Measurements from ENCODE around the gene FAM217A.

FAM217A gene

DNA sequence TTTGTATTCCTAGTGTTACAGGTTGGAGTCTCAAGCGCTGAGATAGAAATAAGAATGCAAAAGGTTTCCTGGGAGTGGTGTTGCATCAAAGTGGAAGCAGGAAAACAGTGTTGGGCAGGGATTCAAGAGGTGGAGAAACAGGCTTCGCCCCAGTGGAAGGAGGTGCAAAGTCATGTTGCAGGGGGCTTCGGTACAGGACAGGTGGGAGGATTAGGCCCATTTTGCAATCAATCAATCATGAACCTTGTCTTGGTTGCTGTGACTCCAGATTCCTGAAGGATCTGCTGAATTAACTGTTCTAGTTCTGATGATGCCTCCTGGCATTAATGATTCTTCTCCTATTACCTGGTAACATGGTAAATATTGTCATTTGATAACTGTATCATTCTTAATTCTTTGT is 22.4 kb upstream of the FAM217A start:
- H3K27me3 ChIP-seq (ENCODE audit: control insufficient read depth in 1 of 2, insufficient read depth in 1 of 2, low read length in 2 of 2): no peaks in the 10 kb centered on the region
- no peak overlapping the region for H3K9ac ChIP-seq (ENCODE audit: low read length)
- H3K23ac ChIP-seq (ENCODE audit: low read length in 2 of 2): no peak overlapping the region
- H3K9me3 ChIP-seq (ENCODE audit: control insufficient read depth, low read length): no peaks in the 10 kb centered on the region
- peaks cover 2% of the 10 kb centered on the region for H3K4me1 ChIP-seq (ENCODE audit: control insufficient read depth, insufficient read depth, low read depth, low read length)
- no peak overlapping the region for H4K8ac ChIP-seq (ENCODE audit: low read length)
- H3K4me2 ChIP-seq (ENCODE audit: low read length, poor library complexity, severe bottlenecking): no peak overlapping the region
- H3K36me3 ChIP-seq (ENCODE audit: control insufficient read depth in 1 of 2, insufficient read depth in 2 of 2, low read depth in 1 of 2, low read length in 2 of 2): no peaks in the 10 kb centered on the region
- H3K4ac ChIP-seq (ENCODE audit: low read depth in 1 of 2, low read length in 2 of 2): no peak overlapping the region
- no peak for DNase-seq
- no peak overlapping the region for H2BK15ac ChIP-seq (ENCODE audit: low read depth, poor library complexity, severe bottlenecking)
- no peak overlapping the region for H3K27ac ChIP-seq (ENCODE audit: low read length, poor library complexity, severe bottlenecking)
- no peak overlapping the region for H3K14ac ChIP-seq (ENCODE audit: low read length in 2 of 2)
- H2BK5ac ChIP-seq (ENCODE audit: low read depth, low read length, poor library complexity, severe bottlenecking): no peak overlapping the region
- H2BK120ac ChIP-seq (ENCODE audit: low read depth, low read length): no peak overlapping the region
- no peak overlapping the region for H3K18ac ChIP-seq (ENCODE audit: low read depth in 1 of 2, low read length in 2 of 2)
- WGBS: 93% methylated on average over 3 of the region's 3 CpGs
- H2BK12ac ChIP-seq (ENCODE audit: low read length in 2 of 2): no peak overlapping the region
- no peaks in the 10 kb centered on the region for H3K79me1 ChIP-seq (replicated peaks; ENCODE audit: low read length, poor library complexity, severe bottlenecking)
- no peak overlapping the region for H4K91ac ChIP-seq (ENCODE audit: low read length)
- no peak overlapping the region for H2AK5ac ChIP-seq (ENCODE audit: low read length, severe bottlenecking)
- H2AFZ ChIP-seq (ENCODE audit: low read depth, low read length): no peak overlapping the region
- H3K4me3 ChIP-seq (ENCODE audit: insufficient read depth in 1 of 2, low read depth in 1 of 2, low read length in 2 of 2): no peak overlapping the region

DNA sequence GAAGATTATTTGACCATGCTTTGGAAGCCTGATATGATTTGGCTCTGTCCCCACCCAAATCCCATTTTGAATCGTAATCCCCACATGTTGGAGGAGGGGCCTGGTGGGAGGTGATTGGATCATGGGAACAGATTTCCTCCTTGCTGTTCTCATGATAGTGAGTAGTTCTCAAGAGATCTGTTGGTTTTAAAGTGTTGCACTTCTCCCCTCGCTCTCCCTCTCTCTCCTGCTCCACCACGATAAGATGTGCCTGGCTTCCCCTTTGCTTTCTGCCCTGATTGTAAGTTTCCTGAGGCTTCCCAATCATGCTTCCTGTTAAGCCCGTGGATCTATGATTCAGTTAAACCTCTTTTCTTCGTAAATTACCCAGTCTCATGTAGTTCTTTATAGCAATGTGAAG is 21.7 kb upstream of the FAM217A start:
- no peak overlapping the region for H4K91ac ChIP-seq (ENCODE audit: low read length)
- H3K4me3 ChIP-seq (ENCODE audit: insufficient read depth in 1 of 2, low read depth in 1 of 2, low read length in 2 of 2): no peak overlapping the region
- no peak overlapping the region for H2BK5ac ChIP-seq (ENCODE audit: low read depth, low read length, poor library complexity, severe bottlenecking)
- H3K79me1 ChIP-seq (replicated peaks; ENCODE audit: low read length, poor library complexity, severe bottlenecking): no peaks in the 10 kb centered on the region
- H3K14ac ChIP-seq (ENCODE audit: low read length in 2 of 2): no peak overlapping the region
- DNase-seq: no peak
- H3K4me1 ChIP-seq (ENCODE audit: control insufficient read depth, insufficient read depth, low read depth, low read length): peaks cover 2% of the 10 kb centered on the region
- no peak overlapping the region for H3K9ac ChIP-seq (ENCODE audit: low read length)
- H3K9me3 ChIP-seq (ENCODE audit: control insufficient read depth, low read length): no peaks in the 10 kb centered on the region
- H3K4ac ChIP-seq (ENCODE audit: low read depth in 1 of 2, low read length in 2 of 2): no peak overlapping the region
- H3K27me3 ChIP-seq (ENCODE audit: control insufficient read depth in 1 of 2, insufficient read depth in 1 of 2, low read length in 2 of 2): no peaks in the 10 kb centered on the region
- H2BK15ac ChIP-seq (ENCODE audit: low read depth, poor library complexity, severe bottlenecking): no peak overlapping the region
- no peak overlapping the region for H2AFZ ChIP-seq (ENCODE audit: low read depth, low read length)
- no peak overlapping the region for H3K4me2 ChIP-seq (ENCODE audit: low read length, poor library complexity, severe bottlenecking)
- WGBS: 74% methylated on average over 2 of the region's 5 CpGs
- no peak overlapping the region for H3K23ac ChIP-seq (ENCODE audit: low read length in 2 of 2)
- no peak overlapping the region for H4K8ac ChIP-seq (ENCODE audit: low read length)
- H3K18ac ChIP-seq (ENCODE audit: low read depth in 1 of 2, low read length in 2 of 2): no peak overlapping the region
- no peak overlapping the region for H2BK120ac ChIP-seq (ENCODE audit: low read depth, low read length)
- no peak overlapping the region for H2AK5ac ChIP-seq (ENCODE audit: low read length, severe bottlenecking)
- H3K27ac ChIP-seq (ENCODE audit: low read length, poor library complexity, severe bottlenecking): no peak overlapping the region
- no peaks in the 10 kb centered on the region for H3K36me3 ChIP-seq (ENCODE audit: control insufficient read depth in 1 of 2, insufficient read depth in 2 of 2, low read depth in 1 of 2, low read length in 2 of 2)
- no peak overlapping the region for H2BK12ac ChIP-seq (ENCODE audit: low read length in 2 of 2)

DNA sequence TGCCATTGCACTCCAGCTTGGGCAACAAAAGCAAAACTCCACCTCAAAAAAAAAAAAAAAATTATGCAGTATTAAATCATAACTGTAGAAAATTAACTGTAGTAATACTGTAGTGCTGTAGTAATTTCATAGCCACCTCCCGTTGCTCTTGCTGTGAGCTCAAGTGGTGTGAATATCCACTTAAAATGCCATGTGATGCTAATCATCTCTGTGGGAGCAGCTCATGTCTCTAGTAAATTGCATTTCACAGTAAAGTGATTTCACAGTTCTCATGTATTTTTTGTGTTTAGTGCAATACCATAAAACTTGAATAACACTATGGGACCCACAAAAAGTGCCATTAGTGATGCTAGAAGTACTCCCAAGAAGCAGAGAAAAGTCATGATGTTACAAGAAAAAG is 14.4 kb upstream of the FAM217A start:
- H2BK120ac ChIP-seq (ENCODE audit: low read depth, low read length): no peak overlapping the region
- H3K9ac ChIP-seq (ENCODE audit: low read length): no peak overlapping the region
- H3K9me3 ChIP-seq (ENCODE audit: control insufficient read depth, low read length): no peaks in the 10 kb centered on the region
- no peak overlapping the region for H4K8ac ChIP-seq (ENCODE audit: low read length)
- H3K4ac ChIP-seq (ENCODE audit: low read depth in 1 of 2, low read length in 2 of 2): no peak overlapping the region
- no peak overlapping the region for H2AFZ ChIP-seq (ENCODE audit: low read depth, low read length)
- no peaks in the 10 kb centered on the region for H3K36me3 ChIP-seq (ENCODE audit: control insufficient read depth in 1 of 2, insufficient read depth in 2 of 2, low read depth in 1 of 2, low read length in 2 of 2)
- 100% methylated on average over 1 of the region's 1 CpG for WGBS
- H3K27ac ChIP-seq (ENCODE audit: low read length, poor library complexity, severe bottlenecking): no peak overlapping the region
- no peak overlapping the region for H2AK5ac ChIP-seq (ENCODE audit: low read length, severe bottlenecking)
- no peaks in the 10 kb centered on the region for H3K4me1 ChIP-seq (ENCODE audit: control insufficient read depth, insufficient read depth, low read depth, low read length)
- no peak overlapping the region for H3K4me2 ChIP-seq (ENCODE audit: low read length, poor library complexity, severe bottlenecking)
- H2BK15ac ChIP-seq (ENCODE audit: low read depth, poor library complexity, severe bottlenecking): no peak overlapping the region
- no peak overlapping the region for H4K91ac ChIP-seq (ENCODE audit: low read length)
- no peak for DNase-seq
- no peak overlapping the region for H2BK5ac ChIP-seq (ENCODE audit: low read depth, low read length, poor library complexity, severe bottlenecking)
- no peak overlapping the region for H3K23ac ChIP-seq (ENCODE audit: low read length in 2 of 2)
- no peaks in the 10 kb centered on the region for H3K79me1 ChIP-seq (replicated peaks; ENCODE audit: low read length, poor library complexity, severe bottlenecking)
- no peak overlapping the region for H3K18ac ChIP-seq (ENCODE audit: low read depth in 1 of 2, low read length in 2 of 2)
- H2BK12ac ChIP-seq (ENCODE audit: low read length in 2 of 2): no peak overlapping the region
- H3K14ac ChIP-seq (ENCODE audit: low read length in 2 of 2): no peak overlapping the region
- H3K27me3 ChIP-seq (ENCODE audit: control insufficient read depth in 1 of 2, insufficient read depth in 1 of 2, low read length in 2 of 2): no peaks in the 10 kb centered on the region
- H3K4me3 ChIP-seq (ENCODE audit: insufficient read depth in 1 of 2, low read depth in 1 of 2, low read length in 2 of 2): no peak overlapping the region

DNA sequence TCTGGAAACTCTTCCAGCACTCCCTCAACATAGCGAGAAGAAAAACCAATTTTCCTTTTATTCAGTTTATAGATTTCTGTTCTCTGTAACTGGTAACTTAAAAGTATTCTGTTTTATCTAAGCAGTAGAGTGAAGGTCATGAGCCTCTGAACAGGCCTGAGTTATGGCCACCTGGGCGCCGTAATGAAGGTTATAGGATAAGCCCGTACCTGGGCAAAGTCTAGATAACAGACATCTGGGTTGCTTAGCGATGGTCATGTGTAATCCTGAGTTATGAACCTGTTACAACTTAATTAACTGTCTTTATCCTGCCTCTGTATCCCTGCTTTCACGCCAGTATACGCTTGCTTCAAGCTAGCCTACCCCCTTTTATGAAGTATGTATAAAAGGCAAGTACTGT is 13.0 kb upstream of the FAM217A start:
- H2AK5ac ChIP-seq (ENCODE audit: low read length, severe bottlenecking): no peak overlapping the region
- H2BK15ac ChIP-seq (ENCODE audit: low read depth, poor library complexity, severe bottlenecking): no peak overlapping the region
- no peak overlapping the region for H3K14ac ChIP-seq (ENCODE audit: low read length in 2 of 2)
- H3K9ac ChIP-seq (ENCODE audit: low read length): no peak overlapping the region
- no peak overlapping the region for H3K4me3 ChIP-seq (ENCODE audit: insufficient read depth in 1 of 2, low read depth in 1 of 2, low read length in 2 of 2)
- no peaks in the 10 kb centered on the region for H3K9me3 ChIP-seq (ENCODE audit: control insufficient read depth, low read length)
- H3K4me1 ChIP-seq (ENCODE audit: control insufficient read depth, insufficient read depth, low read depth, low read length): no peaks in the 10 kb centered on the region
- no peak overlapping the region for H3K4me2 ChIP-seq (ENCODE audit: low read length, poor library complexity, severe bottlenecking)
- H2BK5ac ChIP-seq (ENCODE audit: low read depth, low read length, poor library complexity, severe bottlenecking): no peak overlapping the region
- no peak overlapping the region for H2AFZ ChIP-seq (ENCODE audit: low read depth, low read length)
- no peaks in the 10 kb centered on the region for H3K27me3 ChIP-seq (ENCODE audit: control insufficient read depth in 1 of 2, insufficient read depth in 1 of 2, low read length in 2 of 2)
- no peak overlapping the region for H3K4ac ChIP-seq (ENCODE audit: low read depth in 1 of 2, low read length in 2 of 2)
- H3K36me3 ChIP-seq (ENCODE audit: control insufficient read depth in 1 of 2, insufficient read depth in 2 of 2, low read depth in 1 of 2, low read length in 2 of 2): no peaks in the 10 kb centered on the region
- no peak overlapping the region for H3K23ac ChIP-seq (ENCODE audit: low read length in 2 of 2)
- WGBS: 97% methylated on average over 6 of the region's 7 CpGs
- DNase-seq: no peak
- no peak overlapping the region for H4K8ac ChIP-seq (ENCODE audit: low read length)
- no peak overlapping the region for H3K27ac ChIP-seq (ENCODE audit: low read length, poor library complexity, severe bottlenecking)
- no peak overlapping the region for H2BK120ac ChIP-seq (ENCODE audit: low read depth, low read length)
- no peak overlapping the region for H2BK12ac ChIP-seq (ENCODE audit: low read length in 2 of 2)
- H3K79me1 ChIP-seq (replicated peaks; ENCODE audit: low read length, poor library complexity, severe bottlenecking): no peaks in the 10 kb centered on the region
- no peak overlapping the region for H4K91ac ChIP-seq (ENCODE audit: low read length)
- H3K18ac ChIP-seq (ENCODE audit: low read depth in 1 of 2, low read length in 2 of 2): no peak overlapping the region
